IgD-negative memory B cell (primary cell): ENCODE data around the gene CYB5R4. TPM values are rescaled to one million over a fixed set of nuclear protein-coding genes. Genes with fewer than 3 reads are reported as not detected.

Experiments
- H3K27ac Mint-ChIP-seq, 3 donors: one replicate each; pipeline ENCODE4 v1.8.0; 2020 to 2022; ENCODE audit warnings: mild to moderate bottlenecking in 3 of 3, mixed read lengths in 3 of 3, moderate library complexity in 1 of 3
- H3K27me3 Mint-ChIP-seq: one replicate; pipeline ENCODE4 v1.8.0; 2021; ENCODE audit warnings: mixed read lengths
- H3K36me3 Mint-ChIP-seq: one replicate; pipeline ENCODE4 v1.8.0; 2020; ENCODE audit warnings: mild to moderate bottlenecking, mixed read lengths
- H3K4me1 Mint-ChIP-seq, 3 donors: one replicate each; pipeline ENCODE4 v1.8.0; 2020 to 2022; ENCODE audit warnings: mixed read lengths in 3 of 3, mild to moderate bottlenecking in 1 of 3
- H3K4me3 Mint-ChIP-seq, 4 donors: one replicate each; pipeline ENCODE4 v1.8.0; 2020 to 2022; ENCODE audit warnings: mild to moderate bottlenecking in 4 of 4, mixed read lengths in 4 of 4, moderate library complexity in 3 of 4
- H3K9me3 Mint-ChIP-seq, 3 donors: one replicate each; pipeline ENCODE4 v1.8.0; 2020 to 2021; ENCODE audit warnings: mixed read lengths in 3 of 3, mild to moderate bottlenecking in 1 of 3
- polyA plus RNA-seq: library from polyadenylated mRNA; unstranded; fragments of 300-500 nt; fragmentation: Illumina TruSeq; gene quantifications from one replicate; pipeline ENCODE4 v1.2.3, GENCODE V29; 2021

The CYB5R4 gene
- polyA plus RNA-seq, 1 donor from 2014 or later = 68.5 TPM

DNA sequence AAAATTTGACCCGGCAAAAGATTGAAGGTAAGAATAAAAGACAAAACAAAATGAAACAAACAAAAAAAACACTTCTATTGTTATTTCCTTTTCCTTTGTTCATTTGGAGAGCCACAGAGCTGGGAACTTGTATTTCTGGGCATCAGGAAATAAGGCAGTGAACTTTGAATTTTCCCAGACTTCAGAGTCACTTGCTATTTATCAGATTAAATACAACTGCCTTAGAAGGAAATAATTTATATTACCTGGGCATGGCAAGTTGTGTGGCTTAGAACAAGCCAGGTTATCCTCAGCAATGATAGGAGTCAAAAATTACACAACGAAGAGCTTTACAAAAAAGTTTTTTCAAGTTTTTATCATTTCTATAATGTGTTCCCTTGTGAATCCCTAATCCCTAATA is 153.9 kb downstream of the CYB5R4 start:
- no peaks in the 10 kb centered on the region for H3K4me1 Mint-ChIP-seq
- H3K27ac Mint-ChIP-seq = no peak overlapping the region
- no peaks in the 10 kb centered on the region for H3K36me3 Mint-ChIP-seq
- peaks cover 2% of the 10 kb centered on the region for H3K27me3 Mint-ChIP-seq
- no peak overlapping the region for H3K4me3 Mint-ChIP-seq
- H3K9me3 Mint-ChIP-seq = no peaks in the 10 kb centered on the region

DNA sequence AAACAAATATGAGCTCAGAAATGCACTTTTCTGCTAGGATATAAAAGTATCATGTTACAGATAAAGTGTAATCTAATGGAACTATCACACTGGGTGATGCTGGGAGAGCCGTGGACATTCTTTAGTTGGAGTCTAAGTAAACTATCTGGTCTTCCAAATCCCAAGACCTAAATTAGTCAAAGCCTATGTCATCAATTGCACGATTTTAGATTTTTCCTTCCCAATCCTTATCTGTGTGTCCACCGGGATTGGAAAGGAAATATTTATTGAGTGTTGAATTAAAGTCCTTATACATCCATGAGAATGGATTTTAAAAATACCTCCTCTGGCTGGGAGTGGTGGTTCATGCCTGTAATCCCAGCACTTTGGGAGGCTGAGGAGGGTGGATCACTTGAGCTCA is 154.4 kb downstream of the CYB5R4 start:
- Mint-ChIP-seq H3K9me3 (no peaks in the 10 kb centered on the region), H3K27ac (no peak overlapping the region), H3K4me3 (no peak overlapping the region), H3K4me1 (no peaks in the 10 kb centered on the region), H3K27me3 (peaks cover 2% of the 10 kb centered on the region), H3K36me3 (no peaks in the 10 kb centered on the region)

DNA sequence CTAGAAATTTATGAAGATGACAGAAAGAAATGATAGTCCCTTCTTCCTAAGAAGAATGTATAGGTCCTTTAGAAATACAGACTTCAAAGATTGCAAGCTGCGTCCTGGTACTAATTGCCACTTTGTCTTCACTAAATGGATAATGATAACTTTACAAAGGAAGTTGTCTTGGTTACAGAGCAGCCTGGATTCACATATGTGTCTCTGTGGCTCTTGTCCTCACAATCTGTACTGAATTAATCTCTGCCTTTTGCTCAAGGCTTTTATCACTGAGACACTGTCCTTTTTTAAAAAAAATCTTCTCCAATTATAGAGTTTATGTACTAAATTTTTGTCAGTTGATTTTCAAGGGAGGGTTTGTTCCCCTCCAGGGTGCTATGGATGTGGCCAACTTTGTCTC is 156.5 kb downstream of the CYB5R4 start:
- H3K27me3 Mint-ChIP-seq = peaks cover 2% of the 10 kb centered on the region
- H3K9me3 Mint-ChIP-seq = no peaks in the 10 kb centered on the region
- H3K4me1 Mint-ChIP-seq = no peaks in the 10 kb centered on the region
- H3K27ac Mint-ChIP-seq = no peak overlapping the region
- no peaks in the 10 kb centered on the region for H3K36me3 Mint-ChIP-seq
- no peak overlapping the region for H3K4me3 Mint-ChIP-seq

Other genes starting within 250 kb of the CYB5R4 start
- gene SNAP91, start 150.6 kb upstream of the CYB5R4 start, polyA plus RNA-seq = not detected
- not detected for gene RIPPLY2, start 6.3 kb upstream of the CYB5R4 start, polyA plus RNA-seq
- gene MRAP2, start 174.1 kb downstream of the CYB5R4 start, polyA plus RNA-seq = not detected